ENCODE measurements around the gene TMEM259. TPM values are rescaled to one million over a fixed set of nuclear protein-coding genes. Genes with fewer than 3 reads are reported as not detected.

Gene TMEM259
- total and polyA plus RNA-seq, 2 of the 13 experiments (the other 11 are each of a cell fraction or from before 2014, with no cell fraction given) = 64.7 to 164 TPM

GRCh38 chr19:1046117-1046626, 25.2 kb upstream of the TMEM259 start (continued):
- TF ChIP-seq, protein P1, sequence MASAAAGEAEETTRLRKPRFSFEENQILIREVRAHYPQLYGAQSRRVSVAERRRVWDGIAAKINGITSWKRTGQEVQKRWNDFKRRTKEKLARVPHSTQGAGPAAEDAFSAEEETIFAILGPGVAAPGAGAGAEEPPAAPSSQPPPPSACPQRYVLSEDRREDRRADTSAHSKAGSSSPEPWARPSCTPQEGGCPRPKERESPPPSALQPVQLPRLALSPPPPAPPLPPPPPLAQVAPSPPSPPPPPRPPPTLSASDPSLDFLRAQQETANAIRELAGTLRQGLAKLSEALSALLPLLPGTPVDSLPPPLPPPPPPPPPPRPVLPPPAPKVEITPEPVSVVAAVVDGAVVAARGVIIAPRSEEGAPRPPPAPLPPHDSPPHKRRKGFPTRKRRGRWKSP (CRISPR knock-in tag; IDR thresholded peaks at IDR 0.05) = no peak; the same call in 1 of the 2 replicates
- TF ChIP-seq, protein P2, sequence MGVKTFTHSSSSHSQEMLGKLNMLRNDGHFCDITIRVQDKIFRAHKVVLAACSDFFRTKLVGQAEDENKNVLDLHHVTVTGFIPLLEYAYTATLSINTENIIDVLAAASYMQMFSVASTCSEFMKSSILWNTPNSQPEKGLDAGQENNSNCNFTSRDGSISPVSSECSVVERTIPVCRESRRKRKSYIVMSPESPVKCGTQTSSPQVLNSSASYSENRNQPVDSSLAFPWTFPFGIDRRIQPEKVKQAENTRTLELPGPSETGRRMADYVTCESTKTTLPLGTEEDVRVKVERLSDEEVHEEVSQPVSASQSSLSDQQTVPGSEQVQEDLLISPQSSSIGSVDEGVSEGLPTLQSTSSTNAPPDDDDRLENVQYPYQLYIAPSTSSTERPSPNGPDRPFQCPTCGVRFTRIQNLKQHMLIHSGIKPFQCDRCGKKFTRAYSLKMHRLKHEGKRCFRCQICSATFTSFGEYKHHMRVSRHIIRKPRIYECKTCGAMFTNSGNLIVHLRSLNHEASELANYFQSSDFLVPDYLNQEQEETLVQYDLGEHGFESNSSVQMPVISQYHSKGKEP (CRISPR knock-in tag; IDR thresholded peaks at IDR 0.05) = no peak
- 0 out of 2 replicates have a peak, but pooled peaks have one; percentile 41 for TF ChIP-seq ZNF264 (CRISPR knock-in tag; IDR thresholded peaks at IDR 0.05)
- TF ChIP-seq FOXC1 (CRISPR knock-in tag; IDR thresholded peaks at IDR 0.05; ENCODE audit: borderline replicate concordance) = no peak
- peak; percentile 40; the same call in 1 of the 2 replicates for TF ChIP-seq ZSCAN31 (CRISPR knock-in tag; IDR thresholded peaks at IDR 0.05; ENCODE audit: low read depth)
- TF ChIP-seq, protein P3, sequence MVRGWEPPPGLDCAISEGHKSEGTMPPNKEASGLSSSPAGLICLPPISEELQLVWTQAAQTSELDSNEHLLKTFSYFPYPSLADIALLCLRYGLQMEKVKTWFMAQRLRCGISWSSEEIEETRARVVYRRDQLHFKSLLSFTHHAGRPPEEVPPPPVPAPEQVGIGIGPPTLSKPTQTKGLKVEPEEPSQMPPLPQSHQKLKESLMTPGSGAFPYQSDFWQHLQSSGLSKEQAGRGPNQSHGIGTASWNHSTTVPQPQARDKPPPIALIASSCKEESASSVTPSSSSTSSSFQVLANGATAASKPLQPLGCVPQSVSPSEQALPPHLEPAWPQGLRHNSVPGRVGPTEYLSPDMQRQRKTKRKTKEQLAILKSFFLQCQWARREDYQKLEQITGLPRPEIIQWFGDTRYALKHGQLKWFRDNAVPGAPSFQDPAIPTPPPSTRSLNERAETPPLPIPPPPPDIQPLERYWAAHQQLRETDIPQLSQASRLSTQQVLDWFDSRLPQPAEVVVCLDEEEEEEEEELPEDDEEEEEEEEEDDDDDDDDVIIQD (CRISPR knock-in tag; IDR thresholded peaks at IDR 0.05; ENCODE audit: low read depth) = no peak; the same call in 1 of the 2 replicates
- TF ChIP-seq FOXA3 (CRISPR knock-in tag; IDR thresholded peaks at IDR 0.05) = 0 out of 2 replicates have a peak, but pooled peaks have one; percentile 13
- TF ChIP-seq ZNF354B (CRISPR knock-in tag; IDR thresholded peaks at IDR 0.05) = no peak
- no peak for TF ChIP-seq FOXM1 (CRISPR knock-in tag; IDR thresholded peaks at IDR 0.05)
- peak; percentile 75; the same call in 1 of the 2 replicates for TF ChIP-seq KLF12 (CRISPR knock-in tag; IDR thresholded peaks at IDR 0.05; ENCODE audit: borderline replicate concordance)
- TF ChIP-seq, protein P4, sequence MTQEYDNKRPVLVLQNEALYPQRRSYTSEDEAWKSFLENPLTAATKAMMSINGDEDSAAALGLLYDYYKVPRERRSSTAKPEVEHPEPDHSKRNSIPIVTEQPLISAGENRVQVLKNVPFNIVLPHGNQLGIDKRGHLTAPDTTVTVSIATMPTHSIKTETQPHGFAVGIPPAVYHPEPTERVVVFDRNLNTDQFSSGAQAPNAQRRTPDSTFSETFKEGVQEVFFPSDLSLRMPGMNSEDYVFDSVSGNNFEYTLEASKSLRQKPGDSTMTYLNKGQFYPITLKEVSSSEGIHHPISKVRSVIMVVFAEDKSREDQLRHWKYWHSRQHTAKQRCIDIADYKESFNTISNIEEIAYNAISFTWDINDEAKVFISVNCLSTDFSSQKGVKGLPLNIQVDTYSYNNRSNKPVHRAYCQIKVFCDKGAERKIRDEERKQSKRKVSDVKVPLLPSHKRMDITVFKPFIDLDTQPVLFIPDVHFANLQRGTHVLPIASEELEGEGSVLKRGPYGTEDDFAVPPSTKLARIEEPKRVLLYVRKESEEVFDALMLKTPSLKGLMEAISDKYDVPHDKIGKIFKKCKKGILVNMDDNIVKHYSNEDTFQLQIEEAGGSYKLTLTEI (CRISPR knock-in tag; conservative IDR thresholded peaks at IDR 0.05) = no peak
- peak; percentile 40; the same call in 1 of the 2 replicates for TF ChIP-seq SAP130 (CRISPR knock-in tag; IDR thresholded peaks at IDR 0.05; ENCODE audit: low read depth)
- no peak for TF ChIP-seq ZNF577 (CRISPR knock-in tag; IDR thresholded peaks at IDR 0.05; ENCODE audit: borderline replicate concordance, low read depth)
- TF ChIP-seq SYNCRIP (IDR thresholded peaks at IDR 0.05; ENCODE audit: insufficient read depth, low read depth, low read length) = no peak
- no peak for TF ChIP-seq NFKBIZ (CRISPR knock-in tag; IDR thresholded peaks at IDR 0.05)
- TF ChIP-seq ZNF30 (CRISPR knock-in tag; IDR thresholded peaks at IDR 0.05) = no peak
- no peak for TF ChIP-seq ARNT (IDR thresholded peaks at IDR 0.05)
- TF ChIP-seq LBX2 (CRISPR knock-in tag; IDR thresholded peaks at IDR 0.05; ENCODE audit: borderline replicate concordance) = peak; percentile 83; the same call in 1 of the 2 replicates
- no peak for TF ChIP-seq REPIN1 (CRISPR knock-in tag; IDR thresholded peaks at IDR 0.05; ENCODE audit: borderline replicate concordance, low read depth)
- no peak for TF ChIP-seq GATA4 (IDR thresholded peaks at IDR 0.05; ENCODE audit: borderline replicate concordance, low read depth)
- TF ChIP-seq TMF1 (CRISPR knock-in tag; IDR thresholded peaks at IDR 0.05; ENCODE audit: low read depth) = no peak
- TF ChIP-seq ZNF3 (CRISPR knock-in tag; IDR thresholded peaks at IDR 0.05) = no peak
- no peak for TF ChIP-seq ZNF260 (CRISPR knock-in tag; IDR thresholded peaks at IDR 0.05; ENCODE audit: borderline replicate concordance, low read depth)
- TF ChIP-seq MYNN (CRISPR knock-in tag; IDR thresholded peaks at IDR 0.05; ENCODE audit: low read depth) = no peak
- no peak for TF ChIP-seq ZNF839 (CRISPR knock-in tag; IDR thresholded peaks at IDR 0.05; ENCODE audit: borderline replicate concordance)
- TF ChIP-seq ZNF101 (CRISPR knock-in tag; IDR thresholded peaks at IDR 0.05; ENCODE audit: borderline replicate concordance, low read depth) = no peak

Measured in HepG2 (cell line).